IMR-90 (cell line): ENCODE data around the gene KDM2B. TPM values are rescaled to one million over a fixed set of nuclear protein-coding genes. Genes with fewer than 3 reads are reported as not detected.

Experiments used
- ATAC-seq: fragments of 200-7000 bp; cut with Tn5 transposase; 2 replicates; pipeline ENCODE4 v1.9.1; 2020; ENCODE audit warnings: low read depth, mild to moderate bottlenecking, moderate library complexity
- BruUV-seq: library from RNA; stranded (reverse); fragments of 400-500 nt; replicated peaks from 2 replicates; lab custom pipeline; 2021; lab: Mats Ljungman, UMichigan
- CTCF ChIA-PET: fragments of 300-600 bp; formaldehyde crosslinking; extraction: SDS; loops from one replicate; lab custom pipeline; 2021; ENCODE audit warnings: antibody characterized with exemption; lab: Yijun Ruan, JAX
- POLR2A ChIA-PET: fragments of 300-600 bp; sonication (Branson Sonifier 250); formaldehyde crosslinking; loops from one replicate; lab custom pipeline; 2022; ENCODE audit warnings: antibody characterized with exemption; ENCODE audit not compliant: unreplicated experiment; lab: Charles Lee
- DNase-seq: peaks from one replicate; pipeline ENCODE4 v3.0.0; 2013
- H2AFZ ChIP-seq: replicated peaks from 2 replicates; pipeline ENCODE3; 2013; ENCODE audit warnings: low read length, mild to moderate bottlenecking; ENCODE audit not compliant: poor library complexity
- H2AK5ac ChIP-seq: 2 replicates; pipeline ENCODE4 v1.6.1; 2013; ENCODE audit warnings: low read depth, low read length, inconsistent platforms
- H2AK9ac ChIP-seq: replicated peaks from 2 replicates; pipeline ENCODE3; 2013; ENCODE audit warnings: mild to moderate bottlenecking, low read depth, low read length, moderate library complexity; ENCODE audit not compliant: poor library complexity
- H2BK120ac ChIP-seq: 2 replicates; pipeline ENCODE4 v1.6.1; 2013; ENCODE audit warnings: low read depth, low read length, inconsistent platforms
- H2BK15ac ChIP-seq: 3 replicates; pipeline ENCODE4 v1.6.1; 2013; ENCODE audit warnings: low read depth, low read length, inconsistent platforms
- H2BK20ac ChIP-seq: 2 replicates; pipeline ENCODE4 v1.6.1; 2013; ENCODE audit warnings: low read depth, mild to moderate bottlenecking, inconsistent platforms, low read length, moderate library complexity
- H2BK5ac ChIP-seq: 2 replicates; pipeline ENCODE4 v1.6.1; 2013; ENCODE audit warnings: mild to moderate bottlenecking, low read depth, low read length, inconsistent platforms; ENCODE audit not compliant: poor library complexity, severe bottlenecking
- H3K14ac ChIP-seq: replicated peaks from 2 replicates; pipeline ENCODE4 v1.6.1; 2013; ENCODE audit warnings: low read depth, low read length, inconsistent platforms
- H3K18ac ChIP-seq: 2 replicates; pipeline ENCODE4 v1.6.1; 2013; ENCODE audit warnings: low read depth, low read length, control low read depth
- H3K23ac ChIP-seq: 2 replicates; pipeline ENCODE4 v1.6.1; 2013; ENCODE audit warnings: low read depth, low read length, inconsistent platforms
- H3K27ac ChIP-seq: 2 replicates; pipeline ENCODE4 v1.5.1; 2013; ENCODE audit warnings: mild to moderate bottlenecking, control low read depth, low read length; ENCODE audit not compliant: insufficient read depth
- H3K27me3 ChIP-seq: 2 replicates; pipeline ENCODE4 v1.6.1; 2013; ENCODE audit warnings: low read length; ENCODE audit not compliant: control insufficient read depth, insufficient read depth
- H3K36me3 ChIP-seq: 2 replicates; pipeline ENCODE4 v1.6.1; 2013; ENCODE audit warnings: low read length, mixed read lengths; ENCODE audit not compliant: control insufficient read depth, insufficient read depth
- H3K4ac ChIP-seq: 2 replicates; pipeline ENCODE4 v1.6.1; 2013; ENCODE audit warnings: low read depth, low read length, inconsistent platforms
- H3K4me1 ChIP-seq: 2 replicates; pipeline ENCODE4 v1.6.1; 2013; ENCODE audit warnings: low read length, mixed read lengths; ENCODE audit not compliant: control insufficient read depth, insufficient read depth
- H3K4me2 ChIP-seq: 2 replicates; pipeline ENCODE4 v1.6.1; 2013; ENCODE audit warnings: low read depth, mild to moderate bottlenecking, control low read depth, low read length, moderate library complexity
- H3K4me3 ChIP-seq: 2 replicates; pipeline ENCODE4 v1.5.1; 2013; ENCODE audit warnings: low read depth, mild to moderate bottlenecking, control low read depth, low read length, moderate library complexity; ENCODE audit not compliant: insufficient read depth
- H3K56ac ChIP-seq: 2 replicates; pipeline ENCODE4 v1.6.1; 2013; ENCODE audit warnings: low read length, inconsistent platforms; ENCODE audit not compliant: insufficient read depth; ENCODE audit errors: extremely low read depth
- H3K79me1 ChIP-seq, 2 experiments: 2 replicates each; pipeline ENCODE4 v1.6.1; 2013; ENCODE audit warnings: low read length in 2 of 2, inconsistent platforms in 1 of 2, low read depth in 1 of 2
- H3K9ac ChIP-seq: 2 replicates; pipeline ENCODE4 v1.6.1; 2013; ENCODE audit warnings: low read depth, low read length, control low read depth
- H3K9me1 ChIP-seq: 2 replicates; pipeline ENCODE4 v1.6.1; 2013; ENCODE audit warnings: low read length, inconsistent platforms; ENCODE audit not compliant: insufficient read depth
- H3K9me3 ChIP-seq: 2 replicates; pipeline ENCODE4 v1.6.1; 2013; ENCODE audit warnings: low read length; ENCODE audit not compliant: control insufficient read depth, insufficient read depth
- H4K20me1 ChIP-seq: 2 replicates; pipeline ENCODE4 v1.6.1; 2013; ENCODE audit warnings: low read length, inconsistent platforms; ENCODE audit not compliant: insufficient read depth
- H4K5ac ChIP-seq: 2 replicates; pipeline ENCODE4 v1.6.1; 2013; ENCODE audit warnings: mild to moderate bottlenecking, low read depth, low read length, control low read depth
- H4K8ac ChIP-seq, 2 experiments: 2 replicates each; pipeline ENCODE4 v1.6.1; 2013; ENCODE audit warnings: low read depth in 2 of 2, low read length in 2 of 2, control low read depth in 1 of 2, inconsistent platforms in 1 of 2
- H4K91ac ChIP-seq: 2 replicates; pipeline ENCODE4 v1.6.1; 2013; ENCODE audit warnings: low read depth, low read length, inconsistent platforms; ENCODE audit not compliant: insufficient read depth
- POLR2A ChIP-seq: IDR thresholded peaks from 2 replicates; pipeline ENCODE4 v1.6.1; 2012; ENCODE audit warnings: mild to moderate bottlenecking, low read depth, low read length
- WGBS, 2 experiments: methylation state at CpG; one replicate each; pipeline versions ENCODE4 v1.1.5 to v1.1.7; 2013; ENCODE audit warnings: missing lambda C conversion rate in 2 of 2; ENCODE audit not compliant: insufficient read length in 1 of 2; ENCODE audit errors: extremely low coverage in 2 of 2; 5-methylcytosine and 5-hydroxymethylcytosine counted together
- dilution Hi-C: fragments of 300-500 bp; cut with HindIII; formaldehyde crosslinking; loops from one replicate; pipeline ENCODE4 v1.14.3; 2018; ENCODE audit warnings: low sequenced_read_pairs; ENCODE audit not compliant: unreplicated experiment
- in situ Hi-C: fragments of 300-500 bp; cut with MboI; formaldehyde crosslinking; loops from 3 replicates; pipeline ENCODE4 v1.14.3; 2019; ENCODE audit warnings: low sequenced_read_pairs, inconsistent platforms, mixed read lengths
- intact Hi-C: fragments of 100-400 bp; cut with micrococcal nuclease; formaldehyde crosslinking; loops from 2 replicates; pipeline ENCODE4 v1.10.0; 2022
- polyA plus RNA-seq, 3 experiments: library from polyadenylated mRNA; depleted of rRNA; stranded (reverse); fragments of >200 nt; gene quantifications; 2 replicates each; pipeline ENCODE4 v1.2.3, GENCODE V29; 2012; ENCODE audit warnings: low replicate concordance in 1 of 3
- total RNA-seq: library from RNA; depleted of rRNA; stranded (reverse); fragments of >200 nt; gene quantifications from 2 replicates; pipeline ENCODE4 v1.2.3, GENCODE V29; 2012
- TF ChIP-seq, protein P1 (sequence below): fragments of 150-350 bp; IDR thresholded peaks from 2 replicates; pipeline ENCODE4 v1.6.1; 2017; ENCODE audit warnings: mild to moderate bottlenecking, antibody characterized with exemption, low read length, low read depth

The KDM2B gene
- total and polyA plus RNA-seq, 2 of the 4 experiments (the other 2 are of a cell fraction), result 22.6 to 24.2 TPM

DNA sequence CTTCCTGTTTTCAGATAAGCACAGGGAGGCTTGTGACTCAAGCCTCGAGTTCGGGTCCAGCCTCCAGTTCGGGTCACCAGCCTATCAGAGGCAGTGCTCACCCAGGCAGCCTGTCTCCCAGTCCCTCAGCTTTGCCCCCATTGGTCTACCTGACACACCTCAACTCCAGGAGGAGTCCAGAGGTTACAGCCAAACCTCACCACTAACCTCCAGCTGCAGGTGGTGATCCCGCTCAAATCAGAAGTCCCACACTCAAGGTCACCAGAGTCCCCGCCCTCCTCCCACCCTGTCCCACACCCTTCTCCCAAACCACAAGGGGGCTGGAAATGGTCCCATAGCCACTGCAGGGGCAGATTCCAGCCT, 42.1 kb downstream of the KDM2B start:
- Histone ChIP-seq H2BK15ac (no peak overlapping the region), H4K5ac (no peak overlapping the region), H2AFZ (peak overlapping the region; percentile 9), H4K20me1 (peaks cover 7% of the 10 kb centered on the region; the same call in 1 of the 2 replicates), H3K23ac (peak overlapping the region; percentile 92; the same call in 1 of the 2 replicates), H3K27me3 (no peaks in the 10 kb centered on the region), H2BK120ac (peak overlapping the region; percentile 10; the same call in 1 of the 2 replicates), H3K9me3 (no peaks in the 10 kb centered on the region), H3K79me1 (peaks cover 11 to 30% of the 10 kb centered on the region in 2 experiments), H3K9ac (no peak overlapping the region), H3K27ac (no peak overlapping the region), H3K4me1 (peaks cover 18% of the 10 kb centered on the region), H3K14ac (0 out of 2 replicates have a peak overlapping the region, but pooled peaks have one; percentile 22), H3K9me1 (peaks cover 16% of the 10 kb centered on the region; the same call in 1 of the 2 replicates), H2BK5ac (no peak overlapping the region), H3K56ac (no peak overlapping the region), H2AK9ac (peak overlapping the region; percentile 51), H4K91ac (no peak overlapping the region), H3K18ac (no peak overlapping the region), H3K4me3 (no peak overlapping the region), H3K36me3 (peaks cover 1% of the 10 kb centered on the region; the same call in 1 of the 2 replicates), H3K4ac (peak overlapping the region; percentile 64; the same call in 1 of the 2 replicates), H3K4me2 (no peak overlapping the region), H2BK20ac (no peak overlapping the region), H4K8ac (no peak overlapping the region), H2AK5ac (peak overlapping the region; percentile 20; the same call in 1 of the 2 replicates)
- in situ Hi-C loops (no loop called here), dilution Hi-C loops (no loop called here), intact Hi-C loops (no loop called here)
- ATAC-seq, result no peak
- CTCF ChIA-PET, result no interaction called here
- no peak for TF ChIP-seq POLR2A
- TF ChIP-seq, protein P1, sequence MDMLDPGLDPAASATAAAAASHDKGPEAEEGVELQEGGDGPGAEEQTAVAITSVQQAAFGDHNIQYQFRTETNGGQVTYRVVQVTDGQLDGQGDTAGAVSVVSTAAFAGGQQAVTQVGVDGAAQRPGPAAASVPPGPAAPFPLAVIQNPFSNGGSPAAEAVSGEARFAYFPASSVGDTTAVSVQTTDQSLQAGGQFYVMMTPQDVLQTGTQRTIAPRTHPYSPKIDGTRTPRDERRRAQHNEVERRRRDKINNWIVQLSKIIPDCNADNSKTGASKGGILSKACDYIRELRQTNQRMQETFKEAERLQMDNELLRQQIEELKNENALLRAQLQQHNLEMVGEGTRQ, result no peak
- peak; percentile 29 for DNase-seq
- POLR2A ChIA-PET, result no interaction called here
- no TSS peak for BruUV-seq
- 75% methylated on average over 4 of the region's 5 CpGs; no CpG with 5 or more reads in 1 of the 2 experiments for whole genome bisulfite sequencing, 2 experiments
